ENCODE results near the gene TRAPPC10. TPM values are rescaled to one million over a fixed set of nuclear protein-coding genes. Genes with fewer than 3 reads are reported as not detected.
A peak's percentile ranks its signal among the peaks of the same experiment; 100 is the strongest.

The TRAPPC10 gene
- total RNA-seq = 17.5 TPM
- long read RNA-seq, partial matches to known transcripts = 1 of 4 reads
- long read RNA-seq, other reads (novel, unspliced or antisense) = 0 of 4 reads

- DNase-seq (peak; percentile 93), ATAC-seq (peak; percentile 94)
- intact Hi-C loops (cut with micrococcal nuclease) = no loop called here
Measured at GRCh38 chr21:44011579-44012473, at the start of gene TRAPPC10. TSS of gene TRAPPC10 (plus strand) at chr21:44012309. CDS start at chr21:44012494, 185 bp downstream.

- DNase-seq = no peak
- intact Hi-C loops (cut with micrococcal nuclease) = no loop called here
- ATAC-seq = no peak
Measured at GRCh38 chr21:43965911-43966585, 46.1 kb upstream of the TRAPPC10 start.

GRCh38 chr21:43966946-43967512 lies 45.1 kb upstream of the TRAPPC10 start:
- intact Hi-C loops (cut with micrococcal nuclease) = no loop called here
- ATAC-seq (no peak), DNase-seq (no peak)

- intact Hi-C loops (cut with micrococcal nuclease) = no loop called here
- ATAC-seq (peak; percentile 11), DNase-seq (no peak)
Measured at GRCh38 chr21:43967981-43968380, 44.1 kb upstream of the TRAPPC10 start.

- DNase-seq = no peak
- no peak for ATAC-seq
- intact Hi-C loops (cut with micrococcal nuclease) = no loop called here
Measured at GRCh38 chr21:43968410-43969114, 43.5 kb upstream of the TRAPPC10 start.

- no peak for ATAC-seq
- no peak for DNase-seq
- intact Hi-C loops (cut with micrococcal nuclease) = no loop called here
Measured at GRCh38 chr21:43969115-43969444, 43.0 kb upstream of the TRAPPC10 start.

- DNase-seq (no peak), ATAC-seq (no peak)
- intact Hi-C loops (cut with micrococcal nuclease) = no loop called here
Measured at GRCh38 chr21:43970551-43970950, 41.6 kb upstream of the TRAPPC10 start.

- DNase-seq (no peak), ATAC-seq (peak; percentile 38)
- intact Hi-C loops (cut with micrococcal nuclease) = no loop called here
Measured at GRCh38 chr21:43971201-43971991, 40.7 kb upstream of the TRAPPC10 start.

- intact Hi-C loops (cut with micrococcal nuclease) = no loop called here
- ATAC-seq = no peak
- no peak for DNase-seq
Measured at GRCh38 chr21:43971992-43972255, 40.2 kb upstream of the TRAPPC10 start.

GRCh38 chr21:43972850-43973633 lies 39.1 kb upstream of the TRAPPC10 start:
- DNase-seq (no peak), ATAC-seq (peak; percentile 8)
- intact Hi-C loops (cut with micrococcal nuclease) = no loop called here

- DNase-seq (no peak), ATAC-seq (no peak)
- intact Hi-C loops (cut with micrococcal nuclease) = no loop called here
Measured at GRCh38 chr21:43973634-43973955, 38.5 kb upstream of the TRAPPC10 start.

- peak; percentile 21 for ATAC-seq
- DNase-seq = no peak
- intact Hi-C loops (cut with micrococcal nuclease) = no loop called here
Measured at GRCh38 chr21:43974791-43975468, 37.2 kb upstream of the TRAPPC10 start.

GRCh38 chr21:43975469-43976098 lies 36.5 kb upstream of the TRAPPC10 start:
- ATAC-seq (peak; percentile 82), DNase-seq (peak; percentile 87)
- intact Hi-C loops (cut with micrococcal nuclease) = no loop called here

- no peak for ATAC-seq
- intact Hi-C loops (cut with micrococcal nuclease) = no loop called here
- no peak for DNase-seq
Measured at GRCh38 chr21:43976661-43977060, 35.4 kb upstream of the TRAPPC10 start.

- intact Hi-C loops (cut with micrococcal nuclease) = no loop called here
- ATAC-seq = no peak
- DNase-seq = no peak
Measured at GRCh38 chr21:43978060-43978459, 34.0 kb upstream of the TRAPPC10 start.

- DNase-seq (no peak), ATAC-seq (no peak)
Measured at GRCh38 chr21:43979654-43980053, 32.5 kb upstream of the TRAPPC10 start.

GRCh38 chr21:43981151-43981870 lies 30.8 kb upstream of the TRAPPC10 start:
- DNase-seq (no peak), ATAC-seq (no peak)
- intact Hi-C loops (cut with micrococcal nuclease) = no loop called here

More at GRCh38 chr21:43979654-43980053, 32.5 kb upstream of the TRAPPC10 start:
- intact Hi-C loops (cut with micrococcal nuclease) = no loop called here
